MCF 10A (cell line): ENCODE measurements around the gene CLASRP. TPM values are rescaled to one million over a fixed set of nuclear protein-coding genes. Genes with fewer than 3 reads are reported as not detected.

Source experiments
- Bru-seq: library from RNA; stranded (reverse); fragments of 400-500 nt; gene quantifications from one replicate; lab custom pipeline; 2021; lab: Mats Ljungman, UMichigan
- BruChase-seq, 2 experiments: library from RNA; stranded (reverse); fragments of 400-500 nt; gene quantifications; one replicate each; lab custom pipeline; 2021; lab: Mats Ljungman, UMichigan
- BruUV-seq: library from RNA; stranded (reverse); fragments of 400-500 nt; replicated peaks from 2 replicates; lab custom pipeline; 2021; lab: Mats Ljungman, UMichigan
- CTCF ChIA-PET: fragments of 300-600 bp; sonication (Branson Sonifier 250); formaldehyde crosslinking; extraction: SDS; loops from one replicate; lab custom pipeline; 2021; ENCODE audit warnings: antibody characterized with exemption, inconsistent platforms; lab: Yijun Ruan, JAX
- POLR2A ChIA-PET: fragments of 300-600, 350-650 bp; sonication (Branson Sonifier 250); formaldehyde crosslinking; extraction: SDS; loops from one replicate; lab custom pipeline; 2020; ENCODE audit warnings: antibody characterized with exemption, inconsistent platforms; lab: Yijun Ruan, JAX
- DNase-seq: peaks from one replicate; pipeline ENCODE4 v3.0.0-alpha.2; 2018; ENCODE audit not compliant: unreplicated experiment
- H3K27ac Mint-ChIP-seq: one replicate; pipeline ENCODE4 v1.8.0; 2022; ENCODE audit warnings: mild to moderate bottlenecking, low read depth, mixed read lengths; ENCODE audit not compliant: unreplicated experiment
- H3K27me3 Mint-ChIP-seq: one replicate; pipeline ENCODE4 v1.8.0; 2022; ENCODE audit warnings: mixed read lengths; ENCODE audit not compliant: insufficient read depth, unreplicated experiment
- H3K36me3 Mint-ChIP-seq: one replicate; pipeline ENCODE4 v1.8.0; 2022; ENCODE audit warnings: mild to moderate bottlenecking, moderate library complexity, mixed read lengths; ENCODE audit not compliant: insufficient read depth, unreplicated experiment
- H3K4me1 Mint-ChIP-seq: one replicate; pipeline ENCODE4 v1.8.0; 2022; ENCODE audit warnings: mixed read lengths; ENCODE audit not compliant: insufficient read depth, unreplicated experiment
- H3K4me3 Mint-ChIP-seq: one replicate; pipeline ENCODE4 v1.8.0; 2022; ENCODE audit warnings: mild to moderate bottlenecking, moderate library complexity, mixed read lengths; ENCODE audit not compliant: unreplicated experiment
- H3K9me3 Mint-ChIP-seq: one replicate; pipeline ENCODE4 v1.8.0; 2022; ENCODE audit warnings: mixed read lengths; ENCODE audit not compliant: unreplicated experiment
- intact Hi-C: fragments of 100-400 bp; cut with micrococcal nuclease; formaldehyde crosslinking; loops from 2 replicates; pipeline ENCODE4 v1.14.1; 2022
- long read RNA-seq: library from polyadenylated mRNA; stranded (forward); transcript quantifications from one replicate; pipeline ENCODE4 v2.0.0, GENCODE V29; 2022
- total RNA-seq: library from RNA; stranded (reverse); gene quantifications from 2 replicates; pipeline ENCODE4 v1.2.3, GENCODE V29; 2022
- TF ChIP-seq, protein P1 (sequence below): fragments of 200-600 bp; IDR thresholded peaks from one replicate; pipeline ENCODE4 v1.8.0; 2022; ENCODE audit warnings: antibody characterized with exemption, mild to moderate bottlenecking; ENCODE audit not compliant: unreplicated experiment

CLASRP gene, protein sequence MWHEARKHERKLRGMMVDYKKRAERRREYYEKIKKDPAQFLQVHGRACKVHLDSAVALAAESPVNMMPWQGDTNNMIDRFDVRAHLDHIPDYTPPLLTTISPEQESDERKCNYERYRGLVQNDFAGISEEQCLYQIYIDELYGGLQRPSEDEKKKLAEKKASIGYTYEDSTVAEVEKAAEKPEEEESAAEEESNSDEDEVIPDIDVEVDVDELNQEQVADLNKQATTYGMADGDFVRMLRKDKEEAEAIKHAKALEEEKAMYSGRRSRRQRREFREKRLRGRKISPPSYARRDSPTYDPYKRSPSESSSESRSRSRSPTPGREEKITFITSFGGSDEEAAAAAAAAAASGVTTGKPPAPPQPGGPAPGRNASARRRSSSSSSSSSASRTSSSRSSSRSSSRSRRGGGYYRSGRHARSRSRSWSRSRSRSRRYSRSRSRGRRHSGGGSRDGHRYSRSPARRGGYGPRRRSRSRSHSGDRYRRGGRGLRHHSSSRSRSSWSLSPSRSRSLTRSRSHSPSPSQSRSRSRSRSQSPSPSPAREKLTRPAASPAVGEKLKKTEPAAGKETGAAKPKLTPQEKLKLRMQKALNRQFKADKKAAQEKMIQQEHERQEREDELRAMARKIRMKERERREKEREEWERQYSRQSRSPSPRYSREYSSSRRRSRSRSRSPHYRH
- 71.7 and 83.5 TPM in 2 replicates for total RNA-seq
- Bru-seq, nascent RNA = percentile 75 among the genes with signal in this experiment
- percentile 72 among the genes with signal in this experiment for BruChase-seq, experiment 1, labeled RNA remaining after a 6-hour chase
- BruChase-seq, experiment 2, labeled RNA remaining after a 2-hour chase = percentile 68 among the genes with signal in this experiment
- long read RNA-seq, transcript CLASRP-201 (21 exons, 2,234 nt) = major isoform, 7 of 16 reads
- long read RNA-seq, partial matches to known transcripts = 1 of 16 reads
- long read RNA-seq, other reads (novel, unspliced or antisense) = 5 of 16 reads

- CTCF ChIA-PET = interaction anchor here (0.5 to 2.1 kb wide), 15 partner anchors 11 to 980 kb away, joined by 3 to 6 read pairs (median 3); partner anchors contain the start of gene GEMIN7
- Mint-ChIP-seq H3K36me3 (peaks cover 73% of the 10 kb centered on the region), H3K4me3 (peak within 1 kb of the TSS; percentile 95), H3K27me3 (no peaks in the 10 kb centered on the region), H3K27ac (peak within 1 kb of the TSS; percentile 99), H3K4me1 (peaks cover 22% of the 10 kb centered on the region), H3K9me3 (no peaks in the 10 kb centered on the region)
- TF ChIP-seq, protein P1, sequence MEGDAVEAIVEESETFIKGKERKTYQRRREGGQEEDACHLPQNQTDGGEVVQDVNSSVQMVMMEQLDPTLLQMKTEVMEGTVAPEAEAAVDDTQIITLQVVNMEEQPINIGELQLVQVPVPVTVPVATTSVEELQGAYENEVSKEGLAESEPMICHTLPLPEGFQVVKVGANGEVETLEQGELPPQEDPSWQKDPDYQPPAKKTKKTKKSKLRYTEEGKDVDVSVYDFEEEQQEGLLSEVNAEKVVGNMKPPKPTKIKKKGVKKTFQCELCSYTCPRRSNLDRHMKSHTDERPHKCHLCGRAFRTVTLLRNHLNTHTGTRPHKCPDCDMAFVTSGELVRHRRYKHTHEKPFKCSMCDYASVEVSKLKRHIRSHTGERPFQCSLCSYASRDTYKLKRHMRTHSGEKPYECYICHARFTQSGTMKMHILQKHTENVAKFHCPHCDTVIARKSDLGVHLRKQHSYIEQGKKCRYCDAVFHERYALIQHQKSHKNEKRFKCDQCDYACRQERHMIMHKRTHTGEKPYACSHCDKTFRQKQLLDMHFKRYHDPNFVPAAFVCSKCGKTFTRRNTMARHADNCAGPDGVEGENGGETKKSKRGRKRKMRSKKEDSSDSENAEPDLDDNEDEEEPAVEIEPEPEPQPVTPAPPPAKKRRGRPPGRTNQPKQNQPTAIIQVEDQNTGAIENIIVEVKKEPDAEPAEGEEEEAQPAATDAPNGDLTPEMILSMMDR = no peak
- TSS peak; percentile 72 for BruUV-seq
- intact Hi-C loops = no loop called here
- DNase-seq = peak; percentile 91
- POLR2A ChIA-PET = interaction anchor here (0.6 to 3.1 kb wide), 26 partner anchors 8 to 348 kb away, joined by 3 to 27 read pairs (median 5); partner anchors contain the start of genes BLOC1S3, CLPTM1, GEMIN7 and NKPD1
These were observed at the start of gene CLASRP for GRCh38 chr19:45038931-45039893. CLASRP (plus strand) TSS chr19:45039045; CDS start chr19:45040213, 1,168 bp downstream.

DNA sequence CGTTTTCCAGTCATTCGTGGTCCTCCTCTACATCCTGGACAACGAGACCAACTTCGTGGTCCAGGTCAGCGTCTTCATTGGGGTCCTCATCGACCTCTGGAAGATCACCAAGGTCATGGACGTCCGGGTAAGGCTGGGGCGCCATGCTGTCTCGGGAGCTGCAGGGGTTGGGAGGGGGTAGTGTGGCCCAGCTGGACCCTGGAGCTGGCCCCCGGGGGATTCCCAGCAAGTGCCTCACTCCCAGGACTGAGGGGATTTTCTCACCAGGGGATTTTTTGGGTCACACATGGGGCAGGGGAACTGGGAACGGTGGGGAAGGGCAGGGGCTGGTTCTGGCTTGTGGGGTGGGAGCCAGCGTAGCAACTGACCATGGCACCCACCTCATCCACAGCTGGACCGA lies 48.4 kb upstream of the CLASRP start:
- peaks cover 64% of the 10 kb centered on the region for H3K36me3 Mint-ChIP-seq
- DNase-seq = no peak
- TF ChIP-seq, protein P1 = no peak
- H3K4me3 Mint-ChIP-seq = no peak overlapping the region
- H3K9me3 Mint-ChIP-seq = no peaks in the 10 kb centered on the region
- H3K27me3 Mint-ChIP-seq = no peaks in the 10 kb centered on the region
- intact Hi-C loops = no loop called here
- POLR2A ChIA-PET = no interaction called here
- no peaks in the 10 kb centered on the region for H3K4me1 Mint-ChIP-seq
- H3K27ac Mint-ChIP-seq = no peak overlapping the region
- BruUV-seq = no TSS peak
- CTCF ChIA-PET = interaction anchor here (0.7 to 2.4 kb wide), 6 partner anchors 9 to 266 kb away, joined by 3 to 15 read pairs (median 6); no protein-coding TSS in a partner anchor

- Mint-ChIP-seq H3K9me3 (no peaks in the 10 kb centered on the region), H3K27ac (no peak overlapping the region), H3K4me3 (no peak overlapping the region), H3K36me3 (peaks cover 59% of the 10 kb centered on the region), H3K27me3 (no peaks in the 10 kb centered on the region), H3K4me1 (no peaks in the 10 kb centered on the region)
- ChIA-PET POLR2A (no interaction called here), CTCF (interaction anchor here (0.6 to 1.1 kb wide), 4 partner anchors 87 to 1547 kb away, joined by 3 to 6 read pairs (median 3); no protein-coding TSS in a partner anchor)
- intact Hi-C loops = no loop called here
- BruUV-seq = no TSS peak
- no peak for DNase-seq
- TF ChIP-seq, protein P1 = no peak
These were observed 47.9 kb upstream of the CLASRP start for GRCh38 chr19:44990966-44991365.
